ENCODE measurements around the gene PARD3B.

Gene PARD3B

DNA sequence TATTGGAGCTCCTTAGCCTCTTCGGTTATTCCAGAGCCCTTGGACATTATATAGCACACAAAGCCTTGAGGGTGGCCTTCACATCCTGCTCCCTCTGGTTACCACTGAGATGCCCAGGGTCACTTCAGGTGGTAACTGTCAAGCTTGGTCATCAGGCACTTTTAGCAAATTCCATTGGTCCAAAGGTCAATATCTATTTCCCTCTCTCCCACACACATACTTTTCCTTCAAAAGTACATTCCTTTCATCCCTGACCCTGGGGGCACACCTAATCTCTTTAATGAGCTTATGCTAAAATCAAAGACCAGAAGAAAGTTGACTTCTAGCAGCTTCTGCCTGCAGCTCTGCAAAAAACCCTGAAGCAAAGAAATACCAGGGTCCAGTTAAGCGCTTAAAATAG, 965.1 kb downstream of the PARD3B start:
- DNase-seq (ENCODE audit: low read depth), result no peak

DNA sequence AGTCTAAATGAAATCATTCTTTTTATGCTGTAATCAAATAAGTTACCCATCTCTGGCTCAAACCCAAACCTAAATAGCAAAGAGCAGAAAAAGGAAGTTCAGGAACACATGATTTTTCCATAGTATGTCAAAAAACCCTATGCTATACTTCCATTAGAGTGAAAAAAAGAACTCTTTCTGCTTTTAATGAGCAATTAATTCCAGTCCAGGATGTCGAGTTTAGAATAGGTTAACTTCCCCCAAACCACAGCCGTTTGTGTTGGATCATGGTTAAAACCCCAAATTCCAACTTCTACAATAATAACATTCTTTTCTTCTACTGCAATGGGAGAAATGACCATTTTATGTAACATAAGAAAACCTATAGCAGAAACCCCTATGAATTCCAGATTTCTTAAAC, 965.9 kb downstream of the PARD3B start:
- DNase-seq (ENCODE audit: low read depth), result peak; percentile 31

DNA sequence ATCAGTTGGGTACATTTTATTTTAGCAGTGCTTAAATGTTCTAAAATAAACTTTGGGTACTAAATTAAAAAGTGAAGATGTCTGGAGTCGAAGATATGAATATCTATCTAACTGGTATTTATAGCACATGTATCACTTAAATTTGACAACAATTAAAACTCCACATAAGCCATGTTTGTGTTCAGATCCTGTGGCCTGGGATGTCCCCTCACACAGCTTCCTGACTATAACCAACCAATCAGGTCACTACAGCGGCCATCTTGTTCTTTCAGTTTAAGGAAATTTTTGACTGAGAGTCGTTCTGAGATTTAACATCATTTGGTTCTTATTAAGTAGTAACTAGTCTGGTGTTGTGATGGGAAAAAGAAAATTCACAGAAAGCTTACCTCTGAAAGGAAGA, 966.4 kb downstream of the PARD3B start:
- DNase-seq (ENCODE audit: low read depth), result peak; percentile 12

DNA sequence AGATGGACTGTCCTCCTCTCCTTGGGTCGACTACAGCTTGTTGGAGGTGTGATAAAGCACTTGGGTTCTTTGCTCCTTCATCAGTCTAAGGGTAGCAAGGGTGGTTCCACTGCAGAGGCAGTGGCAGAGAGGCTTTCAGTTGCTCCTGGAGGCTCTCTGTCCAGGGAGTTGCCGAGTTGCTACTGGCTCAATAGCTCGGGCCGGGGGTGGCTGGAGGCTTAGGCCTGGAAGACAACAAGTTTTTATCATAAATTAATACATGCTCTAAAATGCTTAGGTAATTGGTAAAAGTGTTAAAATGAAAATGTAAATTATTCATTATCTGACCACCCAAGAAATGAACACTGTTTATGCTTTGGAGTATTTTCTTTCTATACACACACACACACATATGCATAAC, 975.0 kb downstream of the PARD3B start:
- DNase-seq (ENCODE audit: low read depth), result no peak

DNA sequence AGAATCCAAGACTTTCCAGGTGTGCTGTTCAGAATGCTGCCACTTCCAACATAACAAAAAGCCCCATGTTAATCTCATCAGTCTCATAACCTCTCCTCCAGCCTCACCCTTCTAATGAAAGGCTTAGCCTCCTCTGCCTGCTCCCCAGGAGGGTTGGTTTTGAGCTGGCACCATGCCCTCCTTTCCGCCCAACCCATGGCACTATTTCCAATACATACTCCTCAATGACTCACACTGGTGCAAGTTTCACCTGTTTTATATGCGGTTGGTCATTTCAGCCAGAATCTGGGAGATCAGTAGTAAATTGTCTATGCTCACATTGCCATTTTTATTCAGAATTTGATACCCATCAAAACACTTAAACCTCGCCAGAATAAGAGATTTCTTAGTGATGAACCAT, 979.4 kb downstream of the PARD3B start:
- no peak for DNase-seq (ENCODE audit: low read depth)

DNA sequence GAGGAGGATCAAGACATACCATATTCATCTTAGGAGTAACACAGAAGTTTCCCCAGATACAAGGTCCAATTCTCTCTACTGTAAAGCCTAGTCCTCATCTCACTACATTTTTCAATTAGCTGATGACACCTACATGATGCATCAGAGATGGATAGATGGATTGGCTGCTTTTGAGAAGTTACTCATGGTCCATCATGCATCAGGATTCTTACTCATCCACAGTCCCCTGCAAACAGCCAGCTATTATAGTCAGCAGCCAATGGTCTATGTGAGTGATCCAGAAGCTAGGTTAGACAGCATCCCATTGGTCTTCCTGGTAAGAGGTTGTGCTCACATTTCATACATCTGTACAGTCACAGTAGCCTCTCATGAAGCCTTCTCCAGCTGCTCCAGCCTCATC, 982.5 kb downstream of the PARD3B start:
- DNase-seq (ENCODE audit: low read depth), result no peak

DNA sequence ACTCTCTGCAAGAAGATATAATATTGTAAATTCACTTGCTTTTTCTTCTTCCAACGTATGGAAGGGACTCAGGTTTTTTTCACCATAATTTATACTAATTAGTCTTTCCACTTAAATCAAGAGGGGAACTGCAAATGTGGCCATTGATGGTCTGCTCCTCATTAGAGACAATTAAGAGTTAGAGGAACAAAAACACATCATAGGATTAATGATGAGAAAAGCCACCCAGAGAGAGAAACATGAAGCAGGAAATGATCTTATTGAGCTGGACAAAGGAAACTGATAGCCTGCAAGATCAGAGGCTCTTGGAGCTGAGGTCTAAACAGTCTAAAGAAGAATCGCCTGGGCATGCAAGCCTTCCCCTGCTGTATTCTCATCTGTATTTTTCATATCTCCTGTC, 985.8 kb downstream of the PARD3B start:
- no peak for DNase-seq (ENCODE audit: low read depth)

DNA sequence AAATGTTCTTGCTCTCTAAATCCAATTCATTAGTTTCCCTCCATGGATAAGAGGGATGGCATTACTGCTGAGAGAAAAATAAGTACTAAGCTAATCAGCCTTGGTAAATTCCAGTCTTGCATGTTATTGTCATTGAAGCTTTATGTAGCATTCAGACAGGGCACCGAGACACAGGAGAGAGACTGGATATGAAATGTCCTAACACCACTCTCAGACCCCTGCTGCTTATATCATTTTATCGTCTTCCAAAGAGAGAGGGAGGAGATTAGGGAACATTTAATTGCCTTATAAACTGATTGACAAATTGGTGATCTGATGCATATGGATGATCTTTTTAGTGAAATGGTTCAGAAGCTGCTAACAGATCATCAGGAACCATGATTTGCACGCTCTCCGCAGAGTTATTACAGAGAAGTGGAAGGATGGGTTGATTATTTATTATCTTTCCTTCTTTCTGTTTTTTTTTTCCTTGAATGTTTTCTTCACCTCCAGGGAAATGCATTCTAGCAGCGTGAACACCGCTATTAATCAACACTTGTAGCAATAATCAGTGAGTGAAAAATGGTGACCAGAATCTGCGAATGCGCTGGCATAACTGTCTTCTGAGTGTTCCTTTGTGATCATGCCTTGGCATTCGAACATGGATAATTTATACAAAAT, 986.3 kb downstream of the PARD3B start:
- DNase-seq (ENCODE audit: low read depth), result no peak

DNA sequence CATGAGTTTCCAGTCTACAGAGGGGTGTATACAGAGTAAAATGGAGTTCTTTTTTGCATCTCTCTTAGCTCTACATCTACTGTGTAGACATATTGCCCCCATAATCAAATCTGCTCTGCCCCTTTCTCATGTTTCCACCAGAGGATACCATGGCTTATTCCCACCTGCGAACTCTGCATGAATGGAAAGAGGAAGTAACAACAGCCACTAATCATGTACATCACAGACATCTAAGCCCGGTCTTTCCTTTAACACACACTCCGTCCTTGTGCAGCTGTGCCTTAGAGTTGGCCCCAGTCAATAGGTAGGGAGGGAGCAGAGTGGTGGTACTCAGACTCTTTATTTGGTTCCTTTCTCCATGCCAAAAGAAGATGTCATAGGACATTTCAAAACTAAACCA, 989.7 kb downstream of the PARD3B start:
- no peak for DNase-seq (ENCODE audit: low read depth)

DNA sequence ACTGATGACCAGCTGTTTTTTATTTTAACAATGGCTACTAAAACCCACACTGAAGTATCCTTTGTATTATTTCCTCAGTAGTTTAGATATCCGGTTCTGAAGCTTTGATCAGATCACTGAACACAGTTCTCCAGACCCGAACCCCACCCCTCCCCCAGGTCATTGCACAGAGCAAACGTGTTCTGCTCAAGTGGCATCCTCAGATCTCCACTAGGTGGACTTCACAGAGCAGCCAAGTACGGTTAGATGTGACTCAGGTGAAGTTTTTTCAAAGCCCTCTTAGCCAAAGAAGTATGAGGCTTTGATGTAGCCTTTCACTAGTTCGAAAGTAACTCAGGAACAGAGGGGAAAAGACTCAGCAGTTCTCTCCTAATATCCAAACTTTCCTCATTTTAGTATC, 994.3 kb downstream of the PARD3B start:
- no peak for DNase-seq (ENCODE audit: low read depth)

DNA sequence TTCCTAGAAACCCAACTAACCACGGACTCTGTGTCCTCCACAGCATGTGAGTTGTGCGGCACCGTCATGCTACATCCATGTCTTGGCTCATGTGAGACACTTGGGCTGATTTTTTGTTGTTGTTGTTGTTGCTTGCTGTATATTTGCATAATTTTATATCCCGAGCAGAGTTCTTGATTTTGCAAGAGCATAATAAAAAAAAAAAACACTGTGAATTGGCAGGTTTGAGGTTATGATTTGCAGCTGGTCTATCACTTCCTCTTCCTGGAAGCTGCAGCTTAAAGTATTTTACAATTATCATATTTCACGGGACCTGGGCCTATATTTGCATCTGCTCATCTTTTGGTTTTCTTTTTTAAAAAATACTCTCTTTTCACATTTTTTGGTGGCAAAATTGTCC, 994.8 kb downstream of the PARD3B start:
- no peak for DNase-seq (ENCODE audit: low read depth)

DNA sequence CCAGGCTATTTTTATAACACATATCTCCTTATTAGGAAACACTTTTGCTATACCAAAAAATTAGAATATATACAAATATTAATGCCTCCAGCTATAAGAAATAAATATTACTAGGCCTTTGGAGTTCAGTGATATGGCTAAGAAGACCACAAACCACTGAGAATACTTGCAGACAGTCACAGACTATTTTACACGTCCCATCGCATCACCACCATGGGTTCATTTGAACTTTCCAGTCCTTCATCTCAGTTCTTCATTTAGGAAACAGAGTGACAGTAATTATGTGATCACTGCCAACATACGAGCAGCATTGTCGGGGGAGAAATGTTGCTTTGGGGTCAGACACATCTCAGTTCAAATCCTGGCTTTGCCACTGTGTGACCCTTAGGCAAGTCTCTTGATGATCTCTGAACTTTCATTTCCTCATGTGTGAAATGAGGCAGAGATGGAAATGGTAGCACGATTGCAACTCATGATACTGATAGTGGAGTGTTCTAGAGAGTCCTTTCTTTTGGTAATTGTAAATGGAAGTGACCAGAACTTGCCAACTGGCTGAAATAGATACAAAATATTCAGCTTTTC, 998.1 kb downstream of the PARD3B start:
- DNase-seq (ENCODE audit: low read depth), result no peak

DNA sequence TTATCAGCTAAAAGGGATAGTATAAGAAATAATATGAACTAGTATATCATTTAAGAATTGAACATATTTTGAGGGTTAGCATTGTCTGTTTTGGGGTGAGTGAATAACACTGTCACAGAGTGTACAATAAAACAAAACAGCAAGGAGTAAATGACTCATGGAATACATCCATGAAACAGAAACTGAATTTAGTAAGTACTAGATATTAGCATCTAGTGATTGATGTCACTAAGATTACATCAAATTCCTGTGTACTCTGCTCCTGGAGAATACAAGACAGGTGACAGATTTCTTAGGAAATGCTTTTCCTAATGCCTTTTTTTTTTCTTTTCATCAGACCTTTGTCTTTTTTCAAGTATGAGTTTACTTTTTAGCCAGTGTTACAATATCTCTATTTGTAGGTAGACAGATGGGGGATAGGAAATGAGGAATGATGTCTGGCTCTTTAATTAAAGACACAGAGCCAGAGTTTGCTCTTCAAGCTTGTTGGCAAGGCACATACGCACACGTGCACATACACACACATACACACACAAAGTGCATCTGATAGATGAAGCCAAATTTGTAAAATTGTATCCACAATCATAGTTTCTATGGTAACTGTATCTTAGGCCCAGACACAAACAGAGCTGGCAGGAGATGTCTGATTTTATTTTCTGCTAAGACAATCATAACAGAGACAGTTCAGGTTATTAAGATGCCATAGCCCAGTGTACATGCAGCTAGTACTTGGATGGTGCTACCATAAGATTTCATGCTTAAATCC, 998.8 kb downstream of the PARD3B start:
- DNase-seq (ENCODE audit: low read depth), result peak; percentile 14

DNA sequence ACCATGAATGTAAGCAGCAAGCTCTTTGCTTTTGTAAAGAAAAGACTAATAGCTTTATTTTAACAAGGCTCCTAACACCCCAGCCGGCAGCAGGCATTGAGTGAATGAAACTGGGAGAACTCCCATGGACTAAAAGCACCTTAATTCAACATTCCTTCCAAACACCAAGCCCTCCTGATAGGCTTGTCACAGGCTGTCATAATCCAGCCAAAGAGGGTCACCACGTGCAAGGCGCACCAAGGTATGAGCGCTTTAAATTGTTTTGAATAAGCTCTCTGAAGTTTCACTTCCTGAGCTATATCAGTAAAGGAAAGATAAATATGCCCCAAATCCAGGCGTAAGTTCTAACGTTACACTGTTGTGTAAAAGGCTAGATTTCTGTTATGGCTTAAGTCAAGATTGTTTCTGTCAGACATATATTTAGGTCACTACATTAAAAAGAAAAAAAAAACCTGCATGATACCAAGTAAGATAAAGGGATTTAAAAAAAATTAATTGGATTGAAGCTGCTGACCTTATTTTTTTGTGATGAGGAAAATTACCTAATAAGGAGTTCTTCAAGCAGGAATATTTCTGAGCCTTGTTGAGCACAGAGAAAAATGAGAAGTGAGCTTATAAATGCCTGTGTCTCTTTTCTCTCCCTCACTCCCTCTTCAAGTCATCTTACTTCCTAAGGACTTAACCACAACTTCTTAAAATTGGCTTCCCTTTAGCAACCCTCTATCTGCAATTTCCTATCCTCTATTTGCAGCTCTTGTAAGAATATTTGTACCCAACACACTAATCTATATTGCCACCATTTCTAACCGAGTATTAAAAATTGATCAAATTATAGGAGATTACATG, 1000.9 kb downstream of the PARD3B start:
- DNase-seq (ENCODE audit: low read depth), result no peak

DNA sequence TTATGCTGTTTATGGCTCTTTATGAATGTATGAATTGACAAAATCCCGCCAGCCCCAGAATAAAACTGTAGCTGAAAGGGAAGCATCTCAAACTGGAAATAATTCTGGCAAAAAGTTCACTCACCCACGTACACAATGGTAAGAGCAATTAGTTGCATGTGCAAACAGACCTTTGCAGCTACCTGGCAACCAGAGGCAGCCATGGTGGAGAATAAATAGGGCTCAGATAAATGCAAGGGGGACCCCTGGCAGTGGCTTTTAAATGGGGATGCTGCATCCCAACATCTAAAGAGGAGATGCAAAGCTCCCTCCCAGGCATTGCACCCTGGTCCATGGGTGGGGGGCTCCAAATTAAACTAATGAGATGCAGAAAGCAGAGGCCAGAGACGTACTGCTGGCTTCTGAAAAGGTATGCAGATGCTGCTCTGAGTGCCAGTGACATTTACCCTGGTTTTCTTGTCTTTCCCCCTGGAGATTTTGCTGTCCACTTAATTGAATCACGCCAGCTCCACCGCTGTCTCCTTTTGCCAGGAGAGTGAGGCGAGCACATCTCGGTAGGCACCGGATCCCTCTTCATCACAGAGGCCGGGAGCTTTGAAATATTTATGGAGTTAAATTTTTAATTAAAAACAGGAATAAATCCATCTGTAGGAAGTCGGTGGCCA, 1010.4 kb downstream of the PARD3B start:
- DNase-seq (ENCODE audit: low read depth), result no peak

DNA sequence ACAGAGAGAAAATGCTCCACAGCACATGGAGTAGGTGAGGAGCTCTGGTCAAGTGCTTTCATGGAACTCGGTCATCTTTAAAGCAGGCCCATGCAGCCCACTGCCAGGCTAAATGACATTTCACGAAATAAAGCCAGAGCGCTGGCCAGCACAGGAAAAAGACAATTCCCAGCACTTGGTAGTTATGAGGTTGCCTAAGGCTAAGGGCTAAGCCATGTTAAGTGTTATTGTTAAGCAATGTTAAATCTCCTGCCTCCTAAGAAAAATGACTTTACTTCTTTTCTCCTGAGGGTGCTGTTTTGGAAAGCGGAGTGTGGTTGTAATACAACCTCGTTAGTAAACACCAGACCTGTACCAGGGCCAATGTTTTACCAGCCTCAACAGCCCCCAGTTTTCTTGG, 1011.1 kb downstream of the PARD3B start:
- no peak for DNase-seq (ENCODE audit: low read depth)

DNA sequence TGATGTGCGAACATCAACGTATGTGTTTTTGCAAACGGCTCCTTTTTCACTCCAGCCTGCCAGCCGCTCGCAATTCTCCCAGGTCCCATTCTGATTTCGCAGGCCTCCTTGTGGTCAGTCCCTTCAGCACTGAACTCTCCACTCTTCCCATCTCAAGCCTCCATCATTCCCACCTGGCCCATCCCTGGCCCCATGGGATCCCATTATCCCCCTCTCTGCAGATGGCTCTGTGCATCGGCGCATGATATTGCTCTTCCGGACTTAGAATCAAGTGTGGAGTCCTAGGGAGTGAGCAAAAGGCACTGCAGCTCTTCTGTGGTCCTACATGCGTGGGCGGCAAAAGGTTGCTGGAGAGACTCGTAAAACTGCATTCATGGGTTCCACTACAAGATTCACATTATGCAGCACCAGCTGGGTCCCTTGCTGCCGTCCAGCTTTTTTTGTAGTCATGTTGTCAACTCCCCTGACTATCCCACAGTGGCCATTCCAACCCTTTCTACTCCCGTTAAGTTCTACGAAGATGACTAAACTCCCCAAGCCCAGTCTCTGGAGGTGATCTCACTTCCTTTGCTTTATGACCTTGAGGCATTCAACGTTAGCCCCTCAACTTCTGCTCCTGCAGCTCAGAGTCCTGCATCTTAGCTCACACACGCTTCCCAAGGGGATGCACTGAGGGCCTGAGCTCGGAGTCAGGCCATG, 1011.7 kb downstream of the PARD3B start:
- DNase-seq (ENCODE audit: low read depth), result no peak

DNA sequence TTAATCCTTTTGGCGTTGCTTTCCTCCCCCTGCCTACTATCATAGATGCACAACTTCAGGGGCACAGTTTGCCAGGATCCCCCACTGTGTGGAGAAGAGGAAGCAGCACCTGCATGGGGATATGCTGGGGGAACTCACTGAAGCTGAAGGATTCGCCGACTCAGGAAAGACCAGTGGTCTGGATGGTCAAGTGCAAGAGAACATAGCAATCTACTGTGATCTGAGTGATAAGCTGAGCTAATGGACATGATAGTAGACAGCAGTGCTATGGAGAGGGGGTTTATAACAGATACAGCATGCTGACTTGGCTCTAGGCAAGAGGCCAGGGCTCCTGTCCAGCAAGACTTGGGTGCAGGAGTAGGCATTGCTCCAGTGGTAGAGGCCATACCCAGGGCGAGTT, 1012.6 kb downstream of the PARD3B start:
- DNase-seq (ENCODE audit: low read depth), result no peak

DNA sequence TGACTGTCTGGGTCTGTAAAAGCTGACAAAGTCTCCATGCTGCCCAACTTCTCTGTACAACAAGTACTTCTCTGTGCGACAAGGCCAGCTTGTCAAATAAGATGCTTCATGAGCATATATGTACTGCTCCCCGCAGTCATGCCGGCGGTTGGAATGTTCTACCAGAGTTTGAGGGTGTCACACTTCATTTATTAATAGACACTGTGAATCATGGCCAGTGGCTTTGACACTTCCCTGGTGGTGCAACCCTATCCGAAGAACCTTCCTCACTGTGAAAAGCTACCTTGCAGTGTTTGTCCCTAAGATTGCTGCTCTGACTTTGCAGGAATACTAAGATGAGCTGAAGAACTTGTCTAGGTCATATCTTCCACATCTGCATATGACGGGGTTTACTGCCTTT, 1016.2 kb downstream of the PARD3B start:
- no peak for DNase-seq (ENCODE audit: low read depth)

DNA sequence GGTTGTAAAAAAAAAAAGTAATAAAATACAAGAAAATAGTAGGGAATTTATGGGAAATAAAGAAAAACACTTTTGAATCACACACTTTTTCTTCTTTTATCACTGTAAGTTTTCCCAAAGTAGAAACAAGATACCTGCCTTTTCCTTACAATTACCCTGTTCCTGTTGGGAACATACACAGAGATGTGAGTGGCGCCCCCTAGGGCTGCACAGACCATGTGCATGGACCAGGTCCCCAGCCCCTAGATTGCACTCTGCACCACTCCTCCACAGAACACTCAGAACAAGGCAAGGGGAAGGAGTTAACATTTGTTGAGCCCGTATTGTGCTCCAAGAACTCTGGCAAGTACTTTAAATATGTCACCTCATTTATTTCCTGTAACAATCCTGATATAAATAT, 1018.4 kb downstream of the PARD3B start:
- DNase-seq (ENCODE audit: low read depth), result no peak

DNA sequence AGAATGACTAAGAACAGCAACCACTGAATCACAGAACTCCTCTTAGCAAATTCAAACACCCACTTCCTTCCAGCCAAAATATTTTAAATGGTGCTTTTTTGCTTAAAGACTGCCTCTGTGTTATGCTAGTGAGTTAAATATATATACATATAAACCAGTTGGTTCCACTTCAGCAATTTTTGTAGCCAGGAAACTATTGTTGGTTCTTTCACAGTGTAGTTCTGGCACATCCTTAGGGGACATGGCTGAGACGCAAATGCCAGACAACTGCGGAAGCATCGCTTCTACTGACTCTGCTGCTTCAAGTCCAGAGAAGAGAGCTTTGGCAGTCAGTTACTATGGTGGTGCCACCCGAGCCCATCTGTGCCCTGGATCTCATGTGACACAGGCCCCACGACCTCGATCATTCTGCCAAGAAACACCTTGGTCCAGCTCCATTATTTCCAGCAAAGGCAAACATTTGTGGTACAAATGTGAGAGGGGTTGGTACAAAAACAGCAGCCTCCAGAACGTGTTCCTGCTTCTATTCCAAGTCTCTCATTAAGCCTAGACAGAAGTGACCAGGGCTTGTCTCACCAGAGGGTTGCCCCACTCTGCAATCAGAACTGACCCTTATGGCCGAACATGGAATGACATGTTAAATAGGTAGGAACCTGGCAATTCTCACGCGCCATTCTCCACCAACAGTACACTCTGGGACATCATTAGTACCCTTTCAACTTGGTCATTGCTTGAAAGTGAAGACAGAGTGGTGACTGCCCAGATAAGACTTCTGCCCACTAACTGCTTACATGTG, 1019.3 kb downstream of the PARD3B start:
- DNase-seq (ENCODE audit: low read depth), result no peak

Data from iris pigment epithelial cell (primary cell).